ENCODE measurements around the gene XYLT1. TPM values are rescaled to one million over a fixed set of nuclear protein-coding genes. Genes with fewer than 3 reads are reported as not detected.

Gene XYLT1
- total RNA-seq, 2 experiments from 2014 or later, result 53.6 to 56.7 TPM

DNA sequence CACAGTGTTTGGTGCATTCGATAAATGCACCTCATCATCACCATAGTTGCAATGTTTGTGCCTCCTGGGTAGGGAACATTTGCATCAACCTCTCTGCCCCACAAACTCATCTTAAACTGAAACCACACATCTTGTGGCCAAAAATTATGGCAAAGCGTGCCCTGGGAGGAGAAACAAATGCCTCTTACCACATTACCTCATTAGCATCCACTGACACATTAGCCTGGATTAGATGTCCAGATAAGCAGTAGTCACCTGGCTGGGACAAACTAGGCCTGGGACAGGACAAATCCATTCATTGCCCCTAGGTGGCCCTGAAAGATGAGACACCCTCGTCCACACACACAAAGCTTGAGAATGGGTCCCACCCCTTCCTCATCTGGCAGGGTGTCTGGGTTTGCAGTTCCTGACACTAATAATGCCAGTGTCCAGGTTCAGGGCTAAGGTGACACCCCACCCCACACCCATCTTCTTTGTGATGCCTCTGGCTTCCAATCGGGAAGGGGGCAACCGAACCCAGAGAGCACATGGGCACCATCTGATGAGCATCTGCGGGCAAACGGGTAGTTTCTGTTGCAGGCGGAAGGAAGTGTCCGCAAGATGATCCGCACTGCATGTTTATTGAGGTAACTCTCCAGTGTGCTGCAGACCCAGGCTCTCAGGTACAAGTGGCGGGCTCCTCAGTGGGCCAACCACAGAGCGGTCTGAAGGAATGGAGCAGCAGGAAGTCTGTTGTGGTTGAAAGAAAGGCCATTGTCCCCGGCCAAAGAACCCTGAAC, 8.6 kb downstream of the XYLT1 start:
- Mint-ChIP-seq H3K27me3 (no peaks in the 10 kb centered on the region), H3K27ac (peak overlapping the region; percentile 14), H3K36me3 (peaks cover 49% of the 10 kb centered on the region), H3K9me3 (no peaks in the 10 kb centered on the region), H3K4me1 (peaks cover 47% of the 10 kb centered on the region), H3K4me3 (peak overlapping the region; percentile 6)
- POLR2A ChIA-PET, result interaction anchor here (0.6 kb wide), 1 partner anchor 98 kb away, joined by 3 read pairs; no protein-coding TSS in a partner anchor
- ATAC-seq (ENCODE audit: low read depth), result peak; percentile 58
- no peak for DNase-seq

GRCh38 chr16:17460890-17461289, 9.9 kb downstream of the XYLT1 start:
- H3K36me3 Mint-ChIP-seq, result peaks cover 44% of the 10 kb centered on the region
- ATAC-seq (ENCODE audit: low read depth) (no peak), DNase-seq (no peak)
- H3K4me3 Mint-ChIP-seq, result no peak overlapping the region
- H3K27ac Mint-ChIP-seq, result no peak overlapping the region
- H3K9me3 Mint-ChIP-seq, result no peaks in the 10 kb centered on the region
- no peaks in the 10 kb centered on the region for H3K27me3 Mint-ChIP-seq
- POLR2A ChIA-PET, result no interaction called here
- H3K4me1 Mint-ChIP-seq, result peaks cover 36% of the 10 kb centered on the region

- peaks cover 31% of the 10 kb centered on the region for H3K4me1 Mint-ChIP-seq
- POLR2A ChIA-PET, result interaction anchor here (0.7 kb wide), 1 partner anchor 11 kb away, joined by 3 read pairs; no protein-coding TSS in a partner anchor
- H3K36me3 Mint-ChIP-seq, result peaks cover 41% of the 10 kb centered on the region
- no peak overlapping the region for H3K4me3 Mint-ChIP-seq
- DNase-seq, result no peak
- no peaks in the 10 kb centered on the region for H3K9me3 Mint-ChIP-seq
- no peak for ATAC-seq (ENCODE audit: low read depth)
- no peak overlapping the region for H3K27ac Mint-ChIP-seq
- no peaks in the 10 kb centered on the region for H3K27me3 Mint-ChIP-seq
These were observed 10.7 kb downstream of the XYLT1 start for GRCh38 chr16:17459903-17460521.

DNA sequence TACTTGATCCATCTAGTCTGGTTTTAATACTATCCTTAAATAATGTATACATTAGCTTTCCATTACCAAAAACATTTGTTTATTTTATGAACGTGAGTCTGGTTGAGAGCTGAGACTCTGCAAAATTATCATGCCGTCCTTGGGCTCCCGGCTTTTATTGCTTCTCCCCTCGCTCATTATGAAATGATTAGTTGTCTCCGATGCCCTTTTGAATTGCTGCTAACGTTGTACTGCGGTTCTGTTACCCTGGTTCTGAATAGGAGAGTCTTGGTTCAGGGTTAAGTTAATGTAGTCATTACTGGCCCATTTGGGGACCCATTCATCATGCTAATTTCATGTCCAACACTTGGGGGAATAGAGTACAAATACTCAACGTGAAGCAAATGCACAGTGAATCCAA, 12.8 kb downstream of the XYLT1 start:
- Mint-ChIP-seq H3K4me1 (peaks cover 31% of the 10 kb centered on the region), H3K36me3 (peaks cover 43% of the 10 kb centered on the region), H3K27ac (no peak overlapping the region), H3K4me3 (no peak overlapping the region), H3K27me3 (no peaks in the 10 kb centered on the region), H3K9me3 (no peaks in the 10 kb centered on the region)
- DNase-seq, result no peak
- POLR2A ChIA-PET, result no interaction called here
- ATAC-seq (ENCODE audit: low read depth), result no peak

GRCh38 chr16:17457513-17457912, 13.2 kb downstream of the XYLT1 start:
- ATAC-seq (ENCODE audit: low read depth) (no peak), DNase-seq (no peak)
- H3K4me1 Mint-ChIP-seq, result peaks cover 29% of the 10 kb centered on the region
- H3K36me3 Mint-ChIP-seq, result peaks cover 39% of the 10 kb centered on the region
- H3K27me3 Mint-ChIP-seq, result no peaks in the 10 kb centered on the region
- no peaks in the 10 kb centered on the region for H3K9me3 Mint-ChIP-seq
- H3K27ac Mint-ChIP-seq, result no peak overlapping the region
- POLR2A ChIA-PET, result no interaction called here
- no peak overlapping the region for H3K4me3 Mint-ChIP-seq

- POLR2A ChIA-PET, result no interaction called here
- Mint-ChIP-seq H3K36me3 (peaks cover 31% of the 10 kb centered on the region), H3K9me3 (no peaks in the 10 kb centered on the region), H3K4me1 (peaks cover 38% of the 10 kb centered on the region), H3K27ac (no peak overlapping the region), H3K27me3 (no peaks in the 10 kb centered on the region), H3K4me3 (no peak overlapping the region)
- DNase-seq, result no peak
- ATAC-seq (ENCODE audit: low read depth), result no peak
These were observed 16.5 kb downstream of the XYLT1 start for GRCh38 chr16:17454162-17454730.

DNA sequence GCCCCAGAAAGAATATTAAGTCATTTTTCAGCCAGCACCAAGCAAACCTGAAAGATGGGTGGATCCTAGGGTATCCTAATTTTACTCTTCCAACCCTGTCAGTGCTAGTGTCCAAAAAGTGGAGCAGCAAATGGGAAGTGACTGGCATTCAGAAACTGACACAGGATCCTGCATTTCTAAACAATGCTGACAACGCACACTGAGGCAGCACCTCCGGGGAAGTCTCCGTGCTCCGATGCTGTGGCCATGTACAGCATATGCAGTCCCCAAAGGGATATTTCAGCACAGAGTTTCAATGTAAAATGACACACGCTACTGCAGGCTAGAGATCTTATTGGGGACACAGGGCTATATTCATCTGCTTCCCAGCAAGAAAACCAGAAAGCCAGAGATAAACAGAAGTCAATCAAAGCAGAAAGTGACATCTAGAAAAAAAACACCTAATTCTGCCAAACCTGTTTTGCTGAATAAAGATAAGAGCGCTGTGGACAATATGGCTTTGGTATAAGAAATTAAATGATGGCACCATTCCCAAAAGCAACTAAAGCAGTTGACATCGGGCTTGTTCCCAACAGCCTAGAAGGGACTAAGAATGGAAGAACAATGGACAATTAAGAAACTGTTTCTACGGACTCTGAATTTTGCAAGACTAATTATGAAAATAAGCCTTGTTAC, 17.3 kb downstream of the XYLT1 start:
- peaks cover 46% of the 10 kb centered on the region for H3K4me1 Mint-ChIP-seq
- no peak for ATAC-seq (ENCODE audit: low read depth)
- H3K36me3 Mint-ChIP-seq, result peaks cover 31% of the 10 kb centered on the region
- H3K27me3 Mint-ChIP-seq, result no peaks in the 10 kb centered on the region
- no peak overlapping the region for H3K4me3 Mint-ChIP-seq
- POLR2A ChIA-PET, result no interaction called here
- DNase-seq, result no peak
- no peak overlapping the region for H3K27ac Mint-ChIP-seq
- H3K9me3 Mint-ChIP-seq, result no peaks in the 10 kb centered on the region

- Mint-ChIP-seq H3K9me3 (no peaks in the 10 kb centered on the region), H3K27ac (peak overlapping the region; percentile 60), H3K4me1 (peaks cover 49% of the 10 kb centered on the region), H3K4me3 (no peak overlapping the region), H3K36me3 (peaks cover 28% of the 10 kb centered on the region), H3K27me3 (no peaks in the 10 kb centered on the region)
- no peak for ATAC-seq (ENCODE audit: low read depth)
- DNase-seq, result no peak
- POLR2A ChIA-PET, result interaction anchor here (0.7 kb wide), 1 partner anchor 14 kb away, joined by 3 read pairs; no protein-coding TSS in a partner anchor
These were observed 17.8 kb downstream of the XYLT1 start for GRCh38 chr16:17452922-17453321.

- H3K9me3 Mint-ChIP-seq, result no peaks in the 10 kb centered on the region
- H3K36me3 Mint-ChIP-seq, result peaks cover 26% of the 10 kb centered on the region
- no peak for DNase-seq
- H3K27ac Mint-ChIP-seq, result peak overlapping the region; percentile 80
- ATAC-seq (ENCODE audit: low read depth), result peak; percentile 25
- POLR2A ChIA-PET, result interaction anchor here (1.0 kb wide), 1 partner anchor 15 kb away, joined by 4 read pairs; no protein-coding TSS in a partner anchor
- peaks cover 45% of the 10 kb centered on the region for H3K4me1 Mint-ChIP-seq
- H3K4me3 Mint-ChIP-seq, result peak overlapping the region; percentile 6
- H3K27me3 Mint-ChIP-seq, result no peaks in the 10 kb centered on the region
These were observed 18.9 kb downstream of the XYLT1 start for GRCh38 chr16:17451843-17452242.

DNA sequence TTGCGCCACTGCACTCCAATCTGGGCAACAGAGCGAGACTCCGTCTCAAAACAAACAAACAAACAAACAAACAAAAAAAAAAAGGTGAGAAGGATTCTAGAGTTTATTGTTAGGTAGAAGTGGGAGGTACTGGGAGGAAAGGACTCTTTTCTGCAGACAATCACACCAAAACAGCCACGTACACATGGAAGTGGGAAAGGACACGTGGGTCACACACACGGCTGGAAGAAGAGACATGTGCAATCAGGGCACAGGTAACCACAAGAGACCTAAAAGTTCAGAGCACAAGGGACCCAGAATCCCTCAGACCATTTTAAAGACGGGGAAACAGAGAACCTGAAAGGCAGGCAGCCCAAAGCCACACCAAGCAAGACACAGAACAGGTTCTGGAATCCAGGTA, 20.5 kb downstream of the XYLT1 start:
- no peak for DNase-seq
- POLR2A ChIA-PET, result interaction anchor here (1.2 to 2.7 kb wide), 5 partner anchors 10 to 103 kb away, joined by 5 to 14 read pairs (median 8); no protein-coding TSS in a partner anchor
- H3K27ac Mint-ChIP-seq, result peak overlapping the region; percentile 81
- H3K27me3 Mint-ChIP-seq, result no peaks in the 10 kb centered on the region
- no peak overlapping the region for H3K4me3 Mint-ChIP-seq
- H3K36me3 Mint-ChIP-seq, result peaks cover 36% of the 10 kb centered on the region
- H3K4me1 Mint-ChIP-seq, result peaks cover 45% of the 10 kb centered on the region
- no peaks in the 10 kb centered on the region for H3K9me3 Mint-ChIP-seq
- no peak for ATAC-seq (ENCODE audit: low read depth)

DNA sequence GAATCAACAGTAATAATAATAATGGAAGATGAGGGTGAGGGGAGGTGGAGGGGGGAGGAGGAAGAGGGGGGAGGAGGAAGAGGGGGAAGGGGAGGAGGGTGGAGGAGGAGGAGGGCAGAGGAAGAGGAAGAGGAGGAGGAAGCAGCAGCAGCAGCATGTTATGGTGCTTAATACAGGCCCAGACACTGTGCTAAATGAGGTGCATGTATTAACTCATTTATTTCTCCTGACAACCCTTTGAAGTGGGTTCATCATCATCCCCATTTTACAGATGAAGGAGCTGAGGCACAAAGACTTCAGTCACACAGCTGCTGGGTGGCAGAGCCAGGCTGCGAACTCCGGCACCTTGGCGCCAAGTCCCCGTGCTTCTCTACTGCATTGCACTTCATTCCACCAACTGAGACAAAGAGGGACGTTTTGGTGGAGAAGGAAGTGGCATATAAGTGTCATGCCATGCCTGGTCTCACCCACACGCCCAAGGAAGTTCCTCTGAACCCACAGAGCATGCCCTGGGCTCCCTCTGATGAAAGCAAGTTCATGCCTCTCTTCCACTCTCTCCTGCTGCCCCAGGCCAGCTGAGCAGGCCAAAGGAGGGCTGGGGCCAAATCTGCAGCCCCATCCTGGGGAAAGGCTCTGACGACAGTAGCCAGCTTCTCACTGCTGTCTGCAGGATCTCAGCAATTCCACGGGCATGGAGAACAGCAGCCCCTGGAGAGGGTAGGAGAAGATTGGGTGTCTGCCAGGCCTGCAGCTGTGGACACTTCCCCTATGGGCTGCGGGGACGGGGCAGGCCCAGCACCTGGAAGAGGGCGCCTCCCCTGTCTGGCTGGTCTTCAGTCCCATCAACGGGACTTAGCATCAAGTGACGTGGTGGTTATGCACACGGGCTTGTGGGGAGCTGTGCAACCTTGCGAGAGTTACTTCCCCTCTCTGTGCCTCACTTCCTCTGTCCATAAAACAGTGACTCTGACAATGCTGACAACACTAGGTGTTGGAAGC, 21.8 kb downstream of the XYLT1 start:
- ATAC-seq (ENCODE audit: low read depth), result peak; percentile 91
- Mint-ChIP-seq H3K4me1 (peaks cover 43% of the 10 kb centered on the region), H3K27ac (peak overlapping the region; percentile 94), H3K36me3 (peaks cover 41% of the 10 kb centered on the region), H3K9me3 (no peaks in the 10 kb centered on the region), H3K27me3 (no peaks in the 10 kb centered on the region), H3K4me3 (peak overlapping the region; percentile 66)
- DNase-seq, result peak; percentile 56
- POLR2A ChIA-PET, result interaction anchor here (0.6 to 2.7 kb wide), 13 partner anchors 9 to 147 kb away, joined by 3 to 14 read pairs (median 5); no protein-coding TSS in a partner anchor

- ATAC-seq (ENCODE audit: low read depth) (no peak), DNase-seq (no peak)
- Mint-ChIP-seq H3K27me3 (no peaks in the 10 kb centered on the region), H3K36me3 (peaks cover 49% of the 10 kb centered on the region), H3K4me1 (peaks cover 38% of the 10 kb centered on the region), H3K9me3 (no peaks in the 10 kb centered on the region), H3K4me3 (no peak overlapping the region), H3K27ac (peak overlapping the region; percentile 56)
- POLR2A ChIA-PET, result no interaction called here
These were observed 23.6 kb downstream of the XYLT1 start for GRCh38 chr16:17447101-17447569.
